NCI-H1417 treated with DMSO at 0.1 percent for 48 hours (cell line): ENCODE results near the gene ALPI.
"Not testable (repeated sequence)": the region's sequence is repeated elsewhere in the genome, so short reads cannot be mapped to it uniquely, and the experiment has no call there.

Experiments used
- DNase-seq: peaks from one replicate; lab custom pipeline; 2025; lab: John Stamatoyannopoulos, UW

The ALPI gene

GRCh38 chr2:232420463-232421188 lies 35.3 kb upstream of the ALPI start:
- no peak for DNase-seq

GRCh38 chr2:232421189-232421785 lies 34.7 kb upstream of the ALPI start:
- no peak for DNase-seq

GRCh38 chr2:232422051-232422450 lies 33.9 kb upstream of the ALPI start:
- DNase-seq: no peak

DNA sequence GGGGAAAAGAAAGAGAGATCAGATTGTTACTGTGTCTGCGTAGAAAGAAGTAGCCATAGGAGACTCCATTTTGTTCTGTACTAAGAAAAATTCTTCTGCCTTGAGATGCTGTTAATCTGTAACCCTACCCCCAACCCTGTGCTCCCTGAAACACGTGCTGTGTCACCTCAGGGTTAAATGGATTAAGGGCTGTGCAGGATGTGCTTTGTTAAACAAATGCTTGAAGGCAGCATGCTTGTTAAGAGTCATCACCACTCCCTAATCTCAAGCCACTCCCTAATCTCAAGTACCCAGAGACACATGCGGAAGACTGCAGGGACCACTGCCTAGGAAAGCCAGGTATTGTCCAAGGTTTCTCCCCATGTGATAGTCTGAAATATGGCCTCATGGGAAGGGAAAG lies 33.0 kb upstream of the ALPI start:
- not testable (repeated sequence) for DNase-seq

GRCh38 chr2:232423407-232423806 lies 32.5 kb upstream of the ALPI start:
- not testable (repeated sequence) for DNase-seq

DNA sequence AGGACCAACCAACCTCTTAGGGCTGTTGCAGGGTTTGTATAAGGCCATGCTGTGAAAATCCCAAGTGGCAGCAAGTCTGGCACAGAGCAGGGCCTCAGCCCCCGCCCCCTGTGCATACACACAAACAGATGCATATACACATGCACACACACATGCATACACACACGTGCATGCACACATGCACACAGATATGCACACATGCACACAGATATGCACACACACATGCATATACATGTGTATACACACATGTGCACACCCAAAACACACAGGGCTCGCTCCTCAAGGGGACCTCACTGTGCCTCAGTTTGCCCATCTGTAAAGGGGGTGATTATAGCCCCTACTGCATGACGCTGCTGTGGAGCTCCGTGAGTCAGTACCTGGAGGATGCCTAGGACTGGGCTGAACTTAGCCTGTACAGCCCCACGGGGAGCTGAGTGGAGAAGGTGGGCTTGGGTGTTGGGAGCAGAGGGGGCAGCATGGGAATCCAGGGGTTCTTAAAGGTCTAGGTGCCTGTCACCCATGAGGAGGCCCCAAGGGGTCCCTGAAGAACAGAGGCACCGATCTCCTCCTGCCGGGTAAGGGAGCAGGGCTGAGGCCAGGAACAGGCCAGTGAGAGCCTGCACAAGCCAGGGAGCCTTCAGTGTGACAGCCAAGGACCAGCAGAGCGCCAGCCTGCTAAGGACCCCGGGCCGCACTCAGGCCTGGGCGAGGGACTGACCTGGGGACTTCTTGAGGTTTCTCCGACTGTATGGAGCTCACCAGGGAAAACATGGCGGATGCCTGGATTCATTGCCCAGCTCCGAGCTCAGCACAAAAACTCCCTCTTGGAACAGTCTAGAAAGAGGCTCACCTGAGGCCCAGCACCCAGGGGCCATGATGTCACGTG lies 24.0 kb upstream of the ALPI start:
- no peak for DNase-seq

- no peak for DNase-seq
Measured at GRCh38 chr2:232432598-232433184, 23.3 kb upstream of the ALPI start.

- not testable (repeated sequence) for DNase-seq
Measured at GRCh38 chr2:232433622-232434021, 22.3 kb upstream of the ALPI start.

DNA sequence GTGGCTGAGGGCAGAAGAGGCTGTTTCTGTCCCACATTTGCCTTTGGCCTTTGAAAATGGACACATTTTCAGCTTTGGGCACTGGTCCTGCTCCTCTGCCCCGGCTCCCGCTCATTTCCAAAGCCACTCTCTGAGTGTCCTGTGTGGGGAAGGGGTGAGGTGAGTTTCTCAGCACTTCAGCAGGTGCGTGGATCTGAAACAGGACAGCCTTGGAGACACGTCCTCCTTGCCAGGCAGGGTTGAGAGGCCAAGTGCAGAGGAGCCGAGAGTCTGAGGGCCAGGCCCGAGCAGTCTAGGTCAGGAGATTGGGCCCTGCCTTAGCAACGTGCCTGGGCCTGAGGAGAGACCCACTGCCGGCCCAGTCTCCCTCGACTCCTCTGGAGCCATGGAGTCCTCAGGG lies 21.9 kb upstream of the ALPI start:
- no peak for DNase-seq

DNA sequence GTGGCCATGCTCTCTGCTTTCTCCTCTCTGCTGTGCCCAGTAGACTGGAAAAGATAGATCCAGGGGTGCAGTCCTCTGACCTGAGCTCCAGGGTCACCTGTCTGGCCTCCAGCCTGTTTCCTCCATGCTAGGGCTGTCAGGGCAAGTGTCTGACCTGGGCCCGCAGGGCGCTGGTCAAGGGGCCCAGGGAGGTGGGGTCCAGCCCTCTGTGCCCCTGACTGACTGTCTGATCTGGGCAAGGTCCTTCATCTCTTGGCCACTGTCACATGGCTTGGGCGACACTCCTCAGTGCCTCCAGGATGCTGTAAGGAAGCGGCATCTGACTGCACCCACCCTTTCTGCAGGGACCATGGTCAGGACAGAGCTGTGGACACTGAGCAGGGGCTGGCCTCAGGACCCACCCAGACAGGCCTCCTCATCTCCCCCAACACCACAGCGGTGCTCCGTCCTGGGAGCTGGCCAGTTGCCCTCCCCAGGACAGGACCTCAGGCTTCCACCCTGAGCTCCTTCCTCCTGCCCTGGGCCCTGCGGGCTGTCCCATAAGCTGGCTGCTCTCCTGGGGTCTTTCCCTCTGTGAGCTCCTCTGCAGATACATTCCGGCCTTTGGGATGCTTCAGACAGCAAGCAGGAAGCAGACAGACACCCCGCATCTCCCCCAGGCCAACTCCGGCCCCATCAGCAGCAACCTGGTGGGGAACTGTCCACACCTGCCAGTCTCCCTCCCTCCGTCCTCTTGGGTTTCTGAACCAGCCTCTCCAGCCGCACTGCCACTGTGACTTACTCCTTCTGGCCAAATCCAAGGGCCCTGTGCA lies 21.2 kb upstream of the ALPI start:
- no peak for DNase-seq

- no peak for DNase-seq
Measured at GRCh38 chr2:232435375-232435648, 20.6 kb upstream of the ALPI start.

GRCh38 chr2:232435805-232436204 lies 20.1 kb upstream of the ALPI start:
- DNase-seq: no peak

DNA sequence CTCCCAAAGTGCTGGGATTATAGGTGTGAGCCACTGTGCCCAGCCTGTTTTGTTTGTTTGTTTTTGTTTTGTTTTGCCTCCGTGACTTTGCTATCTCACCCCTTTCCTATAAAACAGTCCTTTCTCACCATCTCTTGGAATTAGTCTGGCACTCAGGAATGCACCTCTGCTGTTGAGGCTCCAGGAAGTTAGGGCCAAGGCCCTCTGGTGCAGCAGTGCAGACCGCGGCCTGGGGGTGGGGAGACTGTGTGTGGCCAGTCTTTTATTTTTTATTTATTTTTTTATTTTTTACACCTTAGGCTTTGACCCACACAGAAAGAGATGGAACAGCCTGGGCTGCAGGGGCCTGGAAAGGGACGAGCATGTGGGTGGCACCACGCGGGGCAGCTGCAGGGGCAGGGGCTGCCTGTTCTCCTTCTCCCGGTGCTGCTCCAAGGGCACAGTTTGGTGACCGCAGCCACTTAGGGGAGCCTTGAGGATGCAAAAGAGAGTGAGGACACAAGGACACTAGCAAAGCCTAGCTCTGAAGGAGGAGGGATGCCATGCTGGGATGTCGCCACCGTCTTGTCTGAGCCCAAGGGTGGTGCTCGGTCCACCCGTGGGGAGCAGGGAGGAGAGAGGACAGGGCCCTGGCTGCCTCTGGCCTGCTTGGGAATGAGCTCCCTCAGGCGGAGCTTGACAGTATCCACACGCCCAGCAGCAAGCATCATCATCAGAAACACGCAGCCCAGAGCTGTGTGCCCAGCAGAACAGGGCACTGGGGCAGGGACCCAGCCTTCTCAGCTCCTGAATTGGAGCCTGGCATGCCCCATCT lies 19.4 kb upstream of the ALPI start:
- DNase-seq: no peak

GRCh38 chr2:232437195-232437571 lies 18.8 kb upstream of the ALPI start:
- DNase-seq: no peak

DNA sequence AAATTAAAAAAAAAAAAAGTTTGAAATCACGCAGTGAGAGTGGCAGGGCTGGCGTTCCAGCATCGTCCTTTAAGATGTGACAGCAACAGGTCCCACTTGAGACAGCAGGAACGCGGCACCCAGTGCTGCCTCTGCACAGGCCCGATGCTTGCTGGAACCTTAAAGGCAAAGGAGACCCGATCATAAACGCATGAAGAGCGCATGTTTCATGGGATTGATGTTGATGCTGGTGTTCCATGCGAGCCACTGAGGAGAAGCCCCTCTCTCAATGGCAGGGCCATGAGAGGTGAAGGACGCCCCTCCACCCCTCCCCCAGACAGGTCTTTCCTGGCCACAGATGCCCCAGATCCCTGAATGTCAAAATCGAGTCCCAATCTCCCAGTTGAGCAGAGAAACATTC lies 17.9 kb upstream of the ALPI start:
- DNase-seq: no peak

- DNase-seq: no peak
Measured at GRCh38 chr2:232438951-232439757, 16.8 kb upstream of the ALPI start.

DNA sequence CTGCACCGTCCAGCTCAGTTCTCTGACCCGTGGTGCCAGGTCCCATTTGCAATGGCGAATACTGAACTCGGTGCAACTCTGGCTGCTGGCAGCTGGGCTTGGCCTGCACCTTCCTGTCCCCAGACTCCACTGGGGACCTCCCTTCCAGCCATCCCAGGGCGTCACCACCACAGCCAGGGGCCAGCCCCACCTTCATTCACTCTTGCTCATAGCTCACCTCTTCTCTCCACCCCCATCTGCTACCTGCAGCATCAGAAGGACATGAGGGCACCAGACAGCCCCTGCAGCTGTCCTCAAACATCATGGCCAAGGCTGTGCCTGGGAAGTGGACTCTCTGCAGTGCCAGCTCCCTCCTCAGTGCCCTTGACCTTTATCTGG lies 16.2 kb upstream of the ALPI start:
- DNase-seq: no peak

GRCh38 chr2:232440220-232441018 lies 15.5 kb upstream of the ALPI start:
- not testable (repeated sequence) for DNase-seq

DNA sequence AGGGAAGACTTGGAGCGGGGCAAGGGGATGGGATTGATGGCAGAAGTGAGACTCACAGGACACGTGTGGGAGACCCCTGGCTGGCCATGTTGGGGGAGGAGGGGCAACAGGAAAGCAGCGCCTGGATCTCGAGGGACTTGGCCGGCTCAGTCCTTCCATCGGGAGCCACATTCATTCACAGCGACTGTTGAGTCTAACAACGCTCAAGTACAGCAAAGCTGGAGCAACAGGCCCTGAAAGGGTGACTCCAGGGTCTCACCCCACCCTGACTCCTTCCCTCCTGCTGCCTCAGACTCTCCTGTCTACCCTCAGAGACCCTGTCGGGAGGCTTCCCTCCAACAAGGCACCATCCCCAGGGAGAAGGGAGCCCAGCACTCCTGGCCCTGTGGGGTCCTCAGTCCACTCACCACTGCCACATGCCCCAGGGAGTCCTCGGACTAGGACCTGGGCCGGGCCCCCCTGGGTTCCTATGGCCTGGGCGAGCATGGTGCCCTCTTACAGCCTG lies 14.8 kb upstream of the ALPI start:
- no peak for DNase-seq
